GM06990 (cell line): ENCODE results near the gene NIM1K.
"Not testable (repeated sequence)": the region's sequence is repeated elsewhere in the genome, so short reads cannot be mapped to it uniquely, and the experiment has no call there.

ENCODE experiments used
- DNase-seq: peaks from one replicate; pipeline ENCODE4 v3.0.0-alpha.2; 2011; ENCODE audit not compliant: insufficient read length; ENCODE audit errors: extremely low read depth
- H3K27me3 ChIP-seq: replicated peaks from 2 replicates; pipeline ENCODE4 v1.6.0; 2011; ENCODE audit warnings: low read length; ENCODE audit not compliant: control insufficient read depth, insufficient read depth
- H3K36me3 ChIP-seq: 2 replicates; pipeline ENCODE4 v1.5.1; 2011; ENCODE audit warnings: low read length; ENCODE audit not compliant: control insufficient read depth, insufficient read depth
- H3K4me3 ChIP-seq: replicated peaks from 2 replicates; pipeline ENCODE4 v1.5.1; 2011; ENCODE audit warnings: low read depth, mild to moderate bottlenecking, control low read depth, low read length
- CTCF ChIP-seq: IDR thresholded peaks from 2 replicates; pipeline ENCODE4 v1.5.1; 2011; ENCODE audit warnings: low read length, control low read depth, mild to moderate bottlenecking, inconsistent platforms; ENCODE audit not compliant: insufficient read depth, poor library complexity, severe bottlenecking

NIM1K gene

GRCh38 chr5:43316421-43316820, 124.4 kb downstream of the NIM1K start:
- no peaks in the 10 kb centered on the region for H3K27me3 ChIP-seq
- TF ChIP-seq CTCF, result no peak
- H3K4me3 ChIP-seq, result no peak overlapping the region
- H3K36me3 ChIP-seq, result no peaks in the 10 kb centered on the region
- DNase-seq, result no peak

- Histone ChIP-seq H3K36me3 (no peaks in the 10 kb centered on the region), H3K4me3 (no peak overlapping the region), H3K27me3 (no peaks in the 10 kb centered on the region)
- no peak for TF ChIP-seq CTCF
- DNase-seq, result no peak
These were observed 128.8 kb downstream of the NIM1K start for GRCh38 chr5:43320846-43321245.

- not testable (repeated sequence) for DNase-seq
These were observed 131.5 kb downstream of the NIM1K start for GRCh38 chr5:43323488-43323887.

GRCh38 chr5:43325624-43326023, 133.6 kb downstream of the NIM1K start:
- H3K36me3 ChIP-seq, DNase-seq, H3K27me3 ChIP-seq, H3K4me3 ChIP-seq: not testable (repeated sequence)

More at GRCh38 chr5:43323488-43323887, 131.5 kb downstream of the NIM1K start:
- not testable (repeated sequence) for H3K27me3 ChIP-seq, H3K4me3 ChIP-seq, H3K36me3 ChIP-seq
